Measurements from ENCODE around the gene MTRF1L.

DNA sequence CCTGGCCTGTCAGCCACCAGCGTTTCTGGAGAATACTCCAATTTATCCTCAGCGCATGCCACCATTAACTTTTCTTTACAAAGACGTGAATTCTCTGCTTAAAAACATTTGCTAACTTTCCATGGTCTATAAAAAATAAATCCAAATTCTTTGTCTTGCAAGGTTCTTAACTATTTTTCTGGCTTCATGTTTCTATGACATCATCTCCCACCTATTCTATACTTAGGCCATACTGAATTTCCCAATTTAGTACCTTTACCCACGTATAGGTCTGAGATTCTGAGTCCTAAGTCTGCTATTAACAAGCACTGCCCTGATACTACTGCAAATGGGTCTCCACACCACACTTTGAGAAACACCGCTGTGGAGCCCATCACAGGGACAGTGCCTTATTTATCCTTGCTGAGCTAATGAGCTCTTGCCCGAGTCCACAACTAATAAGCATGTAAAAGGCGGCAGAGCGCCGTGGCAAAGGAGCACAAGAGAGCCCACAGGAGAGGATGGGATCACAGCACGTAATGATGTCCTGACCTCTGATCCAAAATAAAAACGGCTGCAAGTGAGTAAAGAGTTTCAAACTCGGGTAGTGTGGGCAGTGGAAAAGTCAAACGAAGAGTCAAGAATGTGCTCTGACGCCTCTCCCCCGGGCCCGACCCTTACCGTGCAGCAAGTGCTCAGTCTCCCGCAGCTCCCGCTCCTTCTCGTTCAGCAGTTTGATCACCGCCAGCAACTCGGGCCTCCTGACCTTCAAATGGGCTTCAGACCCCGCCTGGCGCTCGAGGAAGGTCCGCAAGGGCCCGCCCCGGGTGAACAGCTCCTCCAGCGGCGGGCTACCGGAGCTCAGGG lies 519 bp downstream of the MTRF1L start:
- TF ChIP-seq, protein P1, sequence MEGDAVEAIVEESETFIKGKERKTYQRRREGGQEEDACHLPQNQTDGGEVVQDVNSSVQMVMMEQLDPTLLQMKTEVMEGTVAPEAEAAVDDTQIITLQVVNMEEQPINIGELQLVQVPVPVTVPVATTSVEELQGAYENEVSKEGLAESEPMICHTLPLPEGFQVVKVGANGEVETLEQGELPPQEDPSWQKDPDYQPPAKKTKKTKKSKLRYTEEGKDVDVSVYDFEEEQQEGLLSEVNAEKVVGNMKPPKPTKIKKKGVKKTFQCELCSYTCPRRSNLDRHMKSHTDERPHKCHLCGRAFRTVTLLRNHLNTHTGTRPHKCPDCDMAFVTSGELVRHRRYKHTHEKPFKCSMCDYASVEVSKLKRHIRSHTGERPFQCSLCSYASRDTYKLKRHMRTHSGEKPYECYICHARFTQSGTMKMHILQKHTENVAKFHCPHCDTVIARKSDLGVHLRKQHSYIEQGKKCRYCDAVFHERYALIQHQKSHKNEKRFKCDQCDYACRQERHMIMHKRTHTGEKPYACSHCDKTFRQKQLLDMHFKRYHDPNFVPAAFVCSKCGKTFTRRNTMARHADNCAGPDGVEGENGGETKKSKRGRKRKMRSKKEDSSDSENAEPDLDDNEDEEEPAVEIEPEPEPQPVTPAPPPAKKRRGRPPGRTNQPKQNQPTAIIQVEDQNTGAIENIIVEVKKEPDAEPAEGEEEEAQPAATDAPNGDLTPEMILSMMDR (conservative IDR thresholded peaks at IDR 0.05) = no peak; the same call in 1 of the 2 replicates
- TF ChIP-seq ZFX (IDR thresholded peaks at IDR 0.05) = no peak; the same call in 1 of the 2 replicates
